ENCODE data around the gene EIF4E.

Gene EIF4E

DNA sequence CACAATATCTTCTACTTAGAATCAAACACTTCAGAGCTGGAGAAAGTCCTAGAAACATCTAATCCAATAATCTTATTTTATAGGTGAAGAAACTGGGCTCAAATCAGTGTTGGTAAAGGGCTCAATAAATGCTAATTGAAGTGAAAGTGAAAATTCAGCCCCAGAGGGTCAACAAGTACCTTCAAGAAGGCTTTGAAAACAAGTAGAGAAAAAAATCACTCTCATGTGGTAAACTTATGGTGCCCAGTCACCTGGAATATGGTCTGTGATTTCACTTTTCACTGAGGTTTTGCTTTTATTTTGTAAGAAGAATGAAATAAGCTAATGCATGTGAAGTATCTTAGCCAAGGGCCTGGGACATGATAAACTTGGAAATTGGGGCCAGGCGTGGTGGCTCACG is 29.1 kb upstream of the EIF4E start:
- Histone ChIP-seq H3K27me3 (ENCODE audit: control insufficient read depth in 5 of 5, insufficient read depth in 4 of 5, low read length in 5 of 5) (no peaks in the 10 kb centered on the region), H3K9ac (ENCODE audit: low read length in 5 of 5) (no peak overlapping the region), H3K9me3 (ENCODE audit: control insufficient read depth in 5 of 5, low read length in 5 of 5) (no peaks in the 10 kb centered on the region), H3K36me3 (ENCODE audit: control insufficient read depth in 5 of 5, insufficient read depth in 5 of 5, low read length in 5 of 5) (no peaks in the 10 kb centered on the region), H3K4me3 (ENCODE audit: low read depth in 1 of 5, low read length in 5 of 5) (no peak overlapping the region), H3K27ac (ENCODE audit: low read depth, low read length) (no peak overlapping the region), H3K4me1 (ENCODE audit: control insufficient read depth in 5 of 5, insufficient read depth in 5 of 5, low read length in 5 of 5) (no peaks in the 10 kb centered on the region)

GRCh38 chr4:98955229-98955628 is 26.3 kb upstream of the EIF4E start:
- H3K36me3 ChIP-seq (ENCODE audit: control insufficient read depth in 5 of 5, insufficient read depth in 5 of 5, low read length in 5 of 5), result no peaks in the 10 kb centered on the region
- no peaks in the 10 kb centered on the region for H3K4me1 ChIP-seq (ENCODE audit: control insufficient read depth in 5 of 5, insufficient read depth in 5 of 5, low read length in 5 of 5)
- H3K9ac ChIP-seq (ENCODE audit: low read length in 5 of 5), result no peak overlapping the region
- no peak overlapping the region for H3K4me3 ChIP-seq (ENCODE audit: low read depth in 1 of 5, low read length in 5 of 5)
- no peak overlapping the region for H3K27ac ChIP-seq (ENCODE audit: low read depth, low read length)
- no peaks in the 10 kb centered on the region for H3K27me3 ChIP-seq (ENCODE audit: control insufficient read depth in 5 of 5, insufficient read depth in 4 of 5, low read length in 5 of 5)
- H3K9me3 ChIP-seq (ENCODE audit: control insufficient read depth in 5 of 5, low read length in 5 of 5), result no peaks in the 10 kb centered on the region

DNA sequence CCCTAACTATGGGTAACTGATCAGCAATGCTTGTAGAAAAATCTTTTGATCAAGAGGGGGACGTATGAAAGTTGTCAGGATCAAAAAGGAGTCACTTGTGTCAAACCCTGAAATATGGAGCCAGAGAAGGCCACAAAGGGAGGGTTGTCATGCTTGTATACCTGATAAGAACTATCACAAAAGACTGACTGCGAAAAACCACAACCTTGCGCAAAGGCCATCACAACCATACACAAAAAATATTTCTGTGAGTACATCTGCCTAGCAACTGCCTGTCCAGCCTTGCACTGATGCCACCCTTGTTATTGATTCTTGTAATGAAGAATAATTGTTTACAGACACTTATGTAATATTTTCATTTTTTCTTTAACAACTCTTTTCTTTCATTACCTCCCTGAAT is 22.8 kb upstream of the EIF4E start:
- H3K9me3 ChIP-seq (ENCODE audit: control insufficient read depth in 5 of 5, low read length in 5 of 5), result no peaks in the 10 kb centered on the region
- H3K9ac ChIP-seq (ENCODE audit: low read length in 5 of 5), result no peak overlapping the region
- no peaks in the 10 kb centered on the region for H3K36me3 ChIP-seq (ENCODE audit: control insufficient read depth in 5 of 5, insufficient read depth in 5 of 5, low read length in 5 of 5)
- H3K4me3 ChIP-seq (ENCODE audit: low read depth in 1 of 5, low read length in 5 of 5), result no peak overlapping the region
- H3K27ac ChIP-seq (ENCODE audit: low read depth, low read length), result no peak overlapping the region
- H3K4me1 ChIP-seq (ENCODE audit: control insufficient read depth in 5 of 5, insufficient read depth in 5 of 5, low read length in 5 of 5), result no peaks in the 10 kb centered on the region
- H3K27me3 ChIP-seq (ENCODE audit: control insufficient read depth in 5 of 5, insufficient read depth in 4 of 5, low read length in 5 of 5), result no peaks in the 10 kb centered on the region

- no peaks in the 10 kb centered on the region for H3K36me3 ChIP-seq (ENCODE audit: control insufficient read depth in 5 of 5, insufficient read depth in 5 of 5, low read length in 5 of 5)
- no peak overlapping the region for H3K4me3 ChIP-seq (ENCODE audit: low read depth in 1 of 5, low read length in 5 of 5)
- H3K9ac ChIP-seq (ENCODE audit: low read length in 5 of 5), result no peak overlapping the region
- H3K27me3 ChIP-seq (ENCODE audit: control insufficient read depth in 5 of 5, insufficient read depth in 4 of 5, low read length in 5 of 5), result no peaks in the 10 kb centered on the region
- no peaks in the 10 kb centered on the region for H3K9me3 ChIP-seq (ENCODE audit: control insufficient read depth in 5 of 5, low read length in 5 of 5)
- no peaks in the 10 kb centered on the region for H3K4me1 ChIP-seq (ENCODE audit: control insufficient read depth in 5 of 5, insufficient read depth in 5 of 5, low read length in 5 of 5)
- no peak overlapping the region for H3K27ac ChIP-seq (ENCODE audit: low read depth, low read length)
Measured at GRCh38 chr4:98950925-98951324, 22.0 kb upstream of the EIF4E start.

GRCh38 chr4:98946359-98946758 is 17.4 kb upstream of the EIF4E start:
- no peak overlapping the region for H3K9ac ChIP-seq (ENCODE audit: low read length in 5 of 5)
- H3K9me3 ChIP-seq (ENCODE audit: control insufficient read depth in 5 of 5, low read length in 5 of 5), result no peaks in the 10 kb centered on the region
- no peaks in the 10 kb centered on the region for H3K4me1 ChIP-seq (ENCODE audit: control insufficient read depth in 5 of 5, insufficient read depth in 5 of 5, low read length in 5 of 5)
- H3K27me3 ChIP-seq (ENCODE audit: control insufficient read depth in 5 of 5, insufficient read depth in 4 of 5, low read length in 5 of 5), result no peaks in the 10 kb centered on the region
- no peak overlapping the region for H3K27ac ChIP-seq (ENCODE audit: low read depth, low read length)
- H3K4me3 ChIP-seq (ENCODE audit: low read depth in 1 of 5, low read length in 5 of 5), result no peak overlapping the region
- H3K36me3 ChIP-seq (ENCODE audit: control insufficient read depth in 5 of 5, insufficient read depth in 5 of 5, low read length in 5 of 5), result no peaks in the 10 kb centered on the region

- Histone ChIP-seq H3K27me3 (ENCODE audit: control insufficient read depth in 5 of 5, insufficient read depth in 4 of 5, low read length in 5 of 5) (no peaks in the 10 kb centered on the region), H3K27ac (ENCODE audit: low read depth, low read length) (no peak overlapping the region)
Measured at GRCh38 chr4:98945297-98945850, 16.4 kb upstream of the EIF4E start.

DNA sequence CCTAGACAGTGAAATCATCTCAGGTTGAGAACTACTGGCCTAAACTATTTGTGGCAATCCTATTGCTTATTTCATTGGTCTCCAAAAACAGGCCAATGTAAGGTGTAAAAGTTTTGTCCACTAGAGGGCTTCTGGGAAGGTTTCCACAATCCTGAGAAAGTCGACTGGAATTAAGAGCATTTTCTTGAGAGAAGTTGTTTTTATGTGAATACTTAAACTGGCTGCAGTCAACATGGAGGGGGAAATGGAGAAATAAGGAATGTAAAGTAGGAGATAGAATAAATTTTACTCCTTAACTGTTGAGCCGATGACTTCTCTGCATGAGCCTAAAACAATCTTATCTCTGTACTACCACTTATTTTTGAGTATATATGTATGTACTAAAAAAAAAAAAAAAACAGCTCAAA is 11.0 kb upstream of the EIF4E start:
- no peak overlapping the region for H3K4me3 ChIP-seq (ENCODE audit: low read depth in 1 of 5, low read length in 5 of 5)
- H3K27me3 ChIP-seq (ENCODE audit: control insufficient read depth in 5 of 5, insufficient read depth in 4 of 5, low read length in 5 of 5), result no peaks in the 10 kb centered on the region
- no peak overlapping the region for H3K27ac ChIP-seq (ENCODE audit: low read depth, low read length)
- H3K9me3 ChIP-seq (ENCODE audit: control insufficient read depth in 5 of 5, low read length in 5 of 5), result no peaks in the 10 kb centered on the region
- no peaks in the 10 kb centered on the region for H3K36me3 ChIP-seq (ENCODE audit: control insufficient read depth in 5 of 5, insufficient read depth in 5 of 5, low read length in 5 of 5)
- no peaks in the 10 kb centered on the region for H3K4me1 ChIP-seq (ENCODE audit: control insufficient read depth in 5 of 5, insufficient read depth in 5 of 5, low read length in 5 of 5)
- H3K9ac ChIP-seq (ENCODE audit: low read length in 5 of 5), result no peak overlapping the region

More at GRCh38 chr4:98945297-98945850, 16.4 kb upstream of the EIF4E start:
- no peak overlapping the region for H3K4me3 ChIP-seq (ENCODE audit: low read depth in 1 of 5, low read length in 5 of 5)
- no peaks in the 10 kb centered on the region for H3K9me3 ChIP-seq (ENCODE audit: control insufficient read depth in 5 of 5, low read length in 5 of 5)
- no peaks in the 10 kb centered on the region for H3K36me3 ChIP-seq (ENCODE audit: control insufficient read depth in 5 of 5, insufficient read depth in 5 of 5, low read length in 5 of 5)
- H3K4me1 ChIP-seq (ENCODE audit: control insufficient read depth in 5 of 5, insufficient read depth in 5 of 5, low read length in 5 of 5), result no peaks in the 10 kb centered on the region
- no peak overlapping the region for H3K9ac ChIP-seq (ENCODE audit: low read length in 5 of 5)

DNA sequence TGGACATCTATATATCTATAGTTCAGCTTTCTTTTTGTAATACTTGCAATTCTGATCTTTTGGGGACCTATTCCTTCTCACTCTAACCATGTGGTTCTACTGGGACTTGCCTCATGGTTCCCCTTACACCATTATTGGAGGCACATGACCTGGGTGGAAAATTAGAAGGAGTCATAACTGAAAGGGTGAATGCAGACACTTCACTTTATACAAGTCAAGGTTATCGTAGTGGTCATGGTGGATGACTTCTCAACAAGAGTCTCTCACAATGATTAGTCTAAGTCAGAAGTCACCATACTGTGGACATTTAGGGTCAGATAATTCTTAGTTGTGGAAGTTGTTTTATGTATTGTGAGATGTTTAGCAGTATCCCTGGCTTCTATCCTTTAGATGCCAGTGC is 10.5 kb upstream of the EIF4E start:
- Histone ChIP-seq H3K36me3 (ENCODE audit: control insufficient read depth in 5 of 5, insufficient read depth in 5 of 5, low read length in 5 of 5) (no peaks in the 10 kb centered on the region), H3K27ac (ENCODE audit: low read depth, low read length) (no peak overlapping the region), H3K27me3 (ENCODE audit: control insufficient read depth in 5 of 5, insufficient read depth in 4 of 5, low read length in 5 of 5) (no peaks in the 10 kb centered on the region), H3K4me3 (ENCODE audit: low read depth in 1 of 5, low read length in 5 of 5) (no peak overlapping the region), H3K4me1 (ENCODE audit: control insufficient read depth in 5 of 5, insufficient read depth in 5 of 5, low read length in 5 of 5) (no peaks in the 10 kb centered on the region), H3K9ac (ENCODE audit: low read length in 5 of 5) (no peak overlapping the region), H3K9me3 (ENCODE audit: control insufficient read depth in 5 of 5, low read length in 5 of 5) (no peaks in the 10 kb centered on the region)

DNA sequence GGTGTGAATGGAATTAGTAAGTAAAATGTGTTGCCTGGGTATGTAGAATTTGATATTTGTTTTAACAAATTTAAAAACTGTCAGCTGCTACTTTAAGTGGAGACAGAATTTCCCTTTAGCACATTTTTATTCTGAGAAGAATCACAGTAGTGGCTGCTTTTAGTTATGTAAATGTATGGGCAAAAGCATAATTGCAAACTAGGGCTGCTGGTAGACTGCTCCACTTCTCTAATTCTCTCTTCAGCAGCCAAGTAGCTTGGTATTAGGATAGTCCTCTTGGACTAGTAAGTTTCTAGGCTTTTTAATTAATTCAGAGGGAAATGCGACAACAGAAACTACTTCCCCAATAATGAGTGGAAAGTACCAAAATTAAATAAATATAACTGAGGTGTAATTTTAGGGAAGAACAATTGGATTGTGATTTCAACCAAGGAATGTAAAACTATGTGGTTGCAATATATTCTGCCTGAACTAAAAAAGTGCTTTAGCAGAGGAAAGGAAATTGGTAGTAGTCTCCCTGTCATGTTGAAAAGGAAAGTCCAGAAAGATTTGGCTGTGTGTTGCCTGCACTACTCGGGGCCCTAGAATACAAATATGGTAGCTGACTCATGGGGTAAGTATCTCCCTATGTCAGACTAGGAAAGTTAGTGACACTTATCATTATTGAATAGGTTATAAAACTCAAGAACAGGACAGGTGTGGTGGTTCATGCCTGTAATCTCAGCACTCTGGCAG is 9.2 kb upstream of the EIF4E start:
- no peak overlapping the region for H3K27ac ChIP-seq (ENCODE audit: low read depth, low read length)
- H3K36me3 ChIP-seq (ENCODE audit: control insufficient read depth in 5 of 5, insufficient read depth in 5 of 5, low read length in 5 of 5), result no peaks in the 10 kb centered on the region
- H3K9ac ChIP-seq (ENCODE audit: low read length in 5 of 5), result no peak overlapping the region
- no peaks in the 10 kb centered on the region for H3K4me1 ChIP-seq (ENCODE audit: control insufficient read depth in 5 of 5, insufficient read depth in 5 of 5, low read length in 5 of 5)
- H3K9me3 ChIP-seq (ENCODE audit: control insufficient read depth in 5 of 5, low read length in 5 of 5), result no peaks in the 10 kb centered on the region
- H3K4me3 ChIP-seq (ENCODE audit: low read depth in 1 of 5, low read length in 5 of 5), result no peak overlapping the region
- H3K27me3 ChIP-seq (ENCODE audit: control insufficient read depth in 5 of 5, insufficient read depth in 4 of 5, low read length in 5 of 5), result no peaks in the 10 kb centered on the region

- no peak overlapping the region for H3K4me3 ChIP-seq (ENCODE audit: low read depth in 1 of 5, low read length in 5 of 5)
- H3K9ac ChIP-seq (ENCODE audit: low read length in 5 of 5), result no peak overlapping the region
- no peaks in the 10 kb centered on the region for H3K27me3 ChIP-seq (ENCODE audit: control insufficient read depth in 5 of 5, insufficient read depth in 4 of 5, low read length in 5 of 5)
- H3K27ac ChIP-seq (ENCODE audit: low read depth, low read length), result no peak overlapping the region
- peaks cover 0 to 4% (median 0%) of the 10 kb centered on the region in 5 donors for H3K4me1 ChIP-seq (ENCODE audit: control insufficient read depth in 5 of 5, insufficient read depth in 5 of 5, low read length in 5 of 5)
- H3K36me3 ChIP-seq (ENCODE audit: control insufficient read depth in 5 of 5, insufficient read depth in 5 of 5, low read length in 5 of 5), result no peaks in the 10 kb centered on the region
- no peaks in the 10 kb centered on the region for H3K9me3 ChIP-seq (ENCODE audit: control insufficient read depth in 5 of 5, low read length in 5 of 5)
Measured at GRCh38 chr4:98935633-98936032, 6.7 kb upstream of the EIF4E start.

Data from subcutaneous abdominal adipose tissue (tissue), 5 donors.